ENCODE results near the gene ITPKC. TPM values are rescaled to one million over a fixed set of nuclear protein-coding genes. Genes with fewer than 3 reads are reported as not detected.

Gene ITPKC
- total RNA-seq, 1 donor from 2014 or later = 19.7 TPM

GRCh38 chr19:40688309-40688708 is 28.6 kb upstream of the ITPKC start:
- H2AFZ ChIP-seq (ENCODE audit: low read depth, low read length) = no peak overlapping the region
- Mint-ChIP-seq H3K9me3 (ENCODE audit: unreplicated experiment) (no peaks in the 10 kb centered on the region), H3K4me3 (ENCODE audit: unreplicated experiment) (no peak overlapping the region), H3K27me3 (ENCODE audit: low read depth, unreplicated experiment) (no peaks in the 10 kb centered on the region), H3K4me1 (ENCODE audit: low read depth, unreplicated experiment) (peaks cover 5% of the 10 kb centered on the region), H3K36me3 (ENCODE audit: low read depth, unreplicated experiment) (peaks cover 26% of the 10 kb centered on the region), H3K27ac (ENCODE audit: unreplicated experiment) (no peak overlapping the region)
- H3K4me3 ChIP-seq (ENCODE audit: insufficient read depth, low read depth, low read length) = peak overlapping the region; percentile 89
- FAIRE-seq (no peak), DNase-seq (ENCODE audit: low read depth) (no peak)
- H3K4me2 ChIP-seq (ENCODE audit: low read length) = peak overlapping the region; percentile 98
- no peaks in the 10 kb centered on the region for H3K27me3 ChIP-seq (ENCODE audit: insufficient read depth, low read length)
- peaks cover 15% of the 10 kb centered on the region for H3K36me3 ChIP-seq (ENCODE audit: insufficient read depth, low read length)
- H3K27ac ChIP-seq (ENCODE audit: low read depth, low read length) = no peak overlapping the region
- no peak for TF ChIP-seq CTCF (IDR thresholded peaks at IDR 0.05; ENCODE audit: insufficient read depth, low read depth, low read length)
- TF ChIP-seq EZH2 (IDR thresholded peaks at IDR 0.05; ENCODE audit: insufficient read depth, low read length) = no peak
- no peaks in the 10 kb centered on the region for H3K9me3 ChIP-seq (ENCODE audit: insufficient read depth, low read depth, low read length)
- peaks cover 52% of the 10 kb centered on the region for H4K20me1 ChIP-seq (ENCODE audit: insufficient read depth, low read length)
- peak overlapping the region; percentile 99 for H3K9ac ChIP-seq (ENCODE audit: low read length)
- peaks cover 34% of the 10 kb centered on the region for H3K4me1 ChIP-seq (ENCODE audit: insufficient read depth, low read length)
- peaks cover 44% of the 10 kb centered on the region for H3K79me2 ChIP-seq (ENCODE audit: insufficient read depth, low read length)

GRCh38 chr19:40688987-40689338 is 27.9 kb upstream of the ITPKC start:
- no peak for TF ChIP-seq EZH2 (IDR thresholded peaks at IDR 0.05; ENCODE audit: insufficient read depth, low read length)
- no peak for TF ChIP-seq CTCF (IDR thresholded peaks at IDR 0.05; ENCODE audit: insufficient read depth, low read depth, low read length)
- H3K4me3 ChIP-seq (ENCODE audit: insufficient read depth, low read depth, low read length) = peak overlapping the region; percentile 89
- H3K27me3 ChIP-seq (ENCODE audit: insufficient read depth, low read length) = no peaks in the 10 kb centered on the region
- H3K36me3 ChIP-seq (ENCODE audit: insufficient read depth, low read length) = peaks cover 15% of the 10 kb centered on the region
- Mint-ChIP-seq H3K27me3 (ENCODE audit: low read depth, unreplicated experiment) (no peaks in the 10 kb centered on the region), H3K27ac (ENCODE audit: unreplicated experiment) (no peak overlapping the region), H3K36me3 (ENCODE audit: low read depth, unreplicated experiment) (peaks cover 25% of the 10 kb centered on the region), H3K4me1 (ENCODE audit: low read depth, unreplicated experiment) (peaks cover 5% of the 10 kb centered on the region), H3K4me3 (ENCODE audit: unreplicated experiment) (no peak overlapping the region), H3K9me3 (ENCODE audit: unreplicated experiment) (no peaks in the 10 kb centered on the region)
- H2AFZ ChIP-seq (ENCODE audit: low read depth, low read length) = no peak overlapping the region
- H3K4me2 ChIP-seq (ENCODE audit: low read length) = peak overlapping the region; percentile 98
- H4K20me1 ChIP-seq (ENCODE audit: insufficient read depth, low read length) = peaks cover 52% of the 10 kb centered on the region
- H3K79me2 ChIP-seq (ENCODE audit: insufficient read depth, low read length) = peaks cover 44% of the 10 kb centered on the region
- H3K9me3 ChIP-seq (ENCODE audit: insufficient read depth, low read depth, low read length) = no peaks in the 10 kb centered on the region
- DNase-seq (ENCODE audit: low read depth) = no peak
- H3K9ac ChIP-seq (ENCODE audit: low read length) = peak overlapping the region; percentile 99
- H3K4me1 ChIP-seq (ENCODE audit: insufficient read depth, low read length) = peaks cover 34% of the 10 kb centered on the region
- FAIRE-seq = no peak
- H3K27ac ChIP-seq (ENCODE audit: low read depth, low read length) = no peak overlapping the region

GRCh38 chr19:40689339-40690049 is 27.4 kb upstream of the ITPKC start:
- Histone ChIP-seq H3K36me3 (ENCODE audit: insufficient read depth, low read length) (peaks cover 15% of the 10 kb centered on the region), H3K27ac (ENCODE audit: low read depth, low read length) (peak overlapping the region; percentile 83), H3K27me3 (ENCODE audit: insufficient read depth, low read length) (no peaks in the 10 kb centered on the region), H3K4me2 (ENCODE audit: low read length) (peak overlapping the region; percentile 98), H3K79me2 (ENCODE audit: insufficient read depth, low read length) (peaks cover 44% of the 10 kb centered on the region), H3K4me1 (ENCODE audit: insufficient read depth, low read length) (peaks cover 34% of the 10 kb centered on the region), H3K9me3 (ENCODE audit: insufficient read depth, low read depth, low read length) (no peaks in the 10 kb centered on the region), H2AFZ (ENCODE audit: low read depth, low read length) (no peak overlapping the region), H4K20me1 (ENCODE audit: insufficient read depth, low read length) (peaks cover 47% of the 10 kb centered on the region), H3K9ac (ENCODE audit: low read length) (peak overlapping the region; percentile 99), H3K4me3 (ENCODE audit: insufficient read depth, low read depth, low read length) (peak overlapping the region; percentile 89)
- Mint-ChIP-seq H3K9me3 (ENCODE audit: unreplicated experiment) (no peaks in the 10 kb centered on the region), H3K4me3 (ENCODE audit: unreplicated experiment) (no peak overlapping the region), H3K27me3 (ENCODE audit: low read depth, unreplicated experiment) (no peaks in the 10 kb centered on the region), H3K27ac (ENCODE audit: unreplicated experiment) (peak overlapping the region; percentile 29), H3K4me1 (ENCODE audit: low read depth, unreplicated experiment) (peaks cover 5% of the 10 kb centered on the region), H3K36me3 (ENCODE audit: low read depth, unreplicated experiment) (peaks cover 27% of the 10 kb centered on the region)
- peak; percentile 23 for FAIRE-seq
- peak; percentile 18 for DNase-seq (ENCODE audit: low read depth)
- no peak for TF ChIP-seq EZH2 (IDR thresholded peaks at IDR 0.05; ENCODE audit: insufficient read depth, low read length)
- no peak for TF ChIP-seq CTCF (IDR thresholded peaks at IDR 0.05; ENCODE audit: insufficient read depth, low read depth, low read length)

Measured in astrocyte (in vitro differentiated cells and primary cell).